Gastroesophageal sphincter (tissue), 2 donors: ENCODE data around the gene RNF125.

Source experiments
- EP300 ChIP-seq: sonication (generic); formaldehyde crosslinking; IDR thresholded peaks from one replicate; pipeline ENCODE4 v1.6.1; 2017; ENCODE audit warnings: antibody characterized with exemption, mild to moderate bottlenecking
- POLR2AphosphoS5 ChIP-seq: sonication (generic); formaldehyde crosslinking; IDR thresholded peaks from one replicate; pipeline ENCODE4 v1.6.1; 2017; ENCODE audit warnings: antibody characterized with exemption

- TF ChIP-seq EP300 (no peak), POLR2AphosphoS5 (no peak)
Observed at GRCh38 chr18:32086881-32087280, 68.3 kb downstream of the RNF125 start.
